Measurements from ENCODE around the gene TMEM239. TPM values are rescaled to one million over a fixed set of nuclear protein-coding genes. Genes with fewer than 3 reads are reported as not detected.
"Not testable (repeated sequence)": the region's sequence is repeated elsewhere in the genome, so short reads cannot be mapped to it uniquely, and the experiment has no call there.

The TMEM239 gene
- polyA plus RNA-seq, 6 donors from 2014 or later, result not detected

GRCh38 chr20:2804041-2804828 lies 11.9 kb upstream of the TMEM239 start:
- ATAC-seq (ENCODE audit: low read depth in 2 of 2), result no peak
- peaks cover 0 to 6% (median 0%) of the 10 kb centered on the region in 7 donors for H3K9me3 Mint-ChIP-seq
- H3K4me3 Mint-ChIP-seq, result peak overlapping the region in 1 of 8 donors; percentile 12
- H3K36me3 Mint-ChIP-seq, result peaks cover 0 to 6% of the 10 kb centered on the region in 2 donors
- H3K4me1 Mint-ChIP-seq, result peaks cover 19 to 28% (median 26%) of the 10 kb centered on the region in 3 donors
- DNase-seq, result no peak
- peaks cover 57 to 79% (median 72%) of the 10 kb centered on the region in 3 donors for H3K27me3 Mint-ChIP-seq
- no peak overlapping the region for H3K27ac Mint-ChIP-seq

GRCh38 chr20:2804852-2805688 lies 11.1 kb upstream of the TMEM239 start:
- Mint-ChIP-seq H3K9me3 (peaks cover 0 to 6% (median 0%) of the 10 kb centered on the region in 7 donors), H3K4me1 (peaks cover 11 to 20% (median 17%) of the 10 kb centered on the region in 3 donors), H3K27me3 (peaks cover 55 to 73% (median 67%) of the 10 kb centered on the region in 3 donors), H3K27ac (no peak overlapping the region), H3K4me3 (no peak overlapping the region), H3K36me3 (peaks cover 0 to 2% of the 10 kb centered on the region in 2 donors)
- no peak for ATAC-seq (ENCODE audit: low read depth in 2 of 2)
- DNase-seq, result no peak

GRCh38 chr20:2805689-2806350 lies 10.3 kb upstream of the TMEM239 start:
- H3K27ac Mint-ChIP-seq, result no peak overlapping the region
- peaks cover 0 to 7% (median under 1%) of the 10 kb centered on the region in 7 donors for H3K9me3 Mint-ChIP-seq
- H3K4me1 Mint-ChIP-seq, result peaks cover 6 to 13% (median 13%) of the 10 kb centered on the region in 3 donors
- no peaks in the 10 kb centered on the region for H3K36me3 Mint-ChIP-seq
- H3K4me3 Mint-ChIP-seq, result no peak overlapping the region
- H3K27me3 Mint-ChIP-seq, result peaks cover 51 to 67% (median 61%) of the 10 kb centered on the region in 3 donors
- no peak for ATAC-seq (ENCODE audit: low read depth in 2 of 2)
- DNase-seq, result no peak

- H3K4me3 Mint-ChIP-seq, result no peak overlapping the region
- H3K27me3 Mint-ChIP-seq, result peaks cover 49 to 67% (median 61%) of the 10 kb centered on the region in 3 donors
- H3K27ac Mint-ChIP-seq, result no peak overlapping the region
- peaks cover 0 to 11% (median 5%) of the 10 kb centered on the region in 7 donors for H3K9me3 Mint-ChIP-seq
- H3K4me1 Mint-ChIP-seq, result peaks cover under 1 to 8% (median 8%) of the 10 kb centered on the region in 3 donors
- DNase-seq (no peak), ATAC-seq (ENCODE audit: low read depth in 2 of 2) (no peak)
- peaks cover 0 to 3% of the 10 kb centered on the region in 2 donors for H3K36me3 Mint-ChIP-seq
Measured at GRCh38 chr20:2806351-2806701, 9.8 kb upstream of the TMEM239 start.

- peaks cover 49 to 71% (median 63%) of the 10 kb centered on the region in 3 donors for H3K27me3 Mint-ChIP-seq
- H3K4me3 Mint-ChIP-seq, result no peak overlapping the region
- ATAC-seq (ENCODE audit: low read depth in 2 of 2), result no peak
Measured at GRCh38 chr20:2807019-2807418, 9.1 kb upstream of the TMEM239 start.

GRCh38 chr20:2807929-2808328 lies 8.2 kb upstream of the TMEM239 start:
- H3K4me1 Mint-ChIP-seq; H3K27ac Mint-ChIP-seq; H3K4me3 Mint-ChIP-seq; ATAC-seq (ENCODE audit: low read depth in 2 of 2); DNase-seq: not testable (repeated sequence)
- Mint-ChIP-seq H3K9me3 (peaks cover 5 to 24% (median 11%) of the 10 kb centered on the region in 7 donors), H3K36me3 (peaks cover 0 to 17% of the 10 kb centered on the region in 2 donors), H3K27me3 (peaks cover 46 to 71% (median 64%) of the 10 kb centered on the region in 3 donors)

More at GRCh38 chr20:2807019-2807418, 9.1 kb upstream of the TMEM239 start:
- Mint-ChIP-seq H3K9me3 (peaks cover 0 to 17% (median 8%) of the 10 kb centered on the region in 7 donors), H3K36me3 (peaks cover 0 to 10% of the 10 kb centered on the region in 2 donors), H3K4me1 (peaks cover 0 to 5% (median 3%) of the 10 kb centered on the region in 3 donors), H3K27ac (no peak overlapping the region)
- no peak for DNase-seq

GRCh38 chr20:2809690-2810089 lies 6.5 kb upstream of the TMEM239 start:
- H3K4me3 Mint-ChIP-seq, result no peak overlapping the region
- peaks cover 0 to 5% (median 0%) of the 10 kb centered on the region in 3 donors for H3K4me1 Mint-ChIP-seq
- H3K9me3 Mint-ChIP-seq, result peaks cover 5 to 29% (median 15%) of the 10 kb centered on the region in 7 donors
- no peak for DNase-seq
- H3K27ac Mint-ChIP-seq, result no peak overlapping the region
- H3K36me3 Mint-ChIP-seq, result peaks cover 0 to 17% of the 10 kb centered on the region in 2 donors
- peaks cover 51 to 76% (median 67%) of the 10 kb centered on the region in 3 donors for H3K27me3 Mint-ChIP-seq
- no peak for ATAC-seq (ENCODE audit: low read depth in 2 of 2)

- Mint-ChIP-seq H3K4me1 (no peaks in the 10 kb centered on the region), H3K36me3 (peaks cover 0 to 17% of the 10 kb centered on the region in 2 donors), H3K4me3 (no peak overlapping the region), H3K27me3 (peaks cover 40 to 70% (median 69%) of the 10 kb centered on the region in 3 donors), H3K27ac (no peak overlapping the region), H3K9me3 (peaks cover 5 to 29% (median 15%) of the 10 kb centered on the region in 7 donors)
- ATAC-seq (ENCODE audit: low read depth in 2 of 2), result no peak
- no peak for DNase-seq
Measured at GRCh38 chr20:2812189-2812588, 4.0 kb upstream of the TMEM239 start.

GRCh38 chr20:2814076-2814475 lies 2.1 kb upstream of the TMEM239 start:
- ATAC-seq (ENCODE audit: low read depth in 2 of 2) (no peak), DNase-seq (no peak)
- Mint-ChIP-seq H3K4me3 (no peak overlapping the region), H3K27ac (peak overlapping the region in 1 of 6 donors; percentile 53), H3K9me3 (peaks cover 5 to 25% (median 12%) of the 10 kb centered on the region in 7 donors), H3K36me3 (peaks cover 0 to 17% of the 10 kb centered on the region in 2 donors), H3K27me3 (peaks cover 28 to 81% (median 61%) of the 10 kb centered on the region in 3 donors), H3K4me1 (no peaks in the 10 kb centered on the region)

GRCh38 chr20:2814587-2815051 lies 1.5 kb upstream of the TMEM239 start, which contains the start of gene C20orf141:
Gene C20orf141 (plus strand): TSS chr20:2814987. CDS start chr20:2815185, 198 bp downstream.
- peaks cover 26 to 82% (median 60%) of the 10 kb centered on the region in 3 donors for H3K27me3 Mint-ChIP-seq
- peaks cover 0 to under 1% (median 0%) of the 10 kb centered on the region in 3 donors for H3K4me1 Mint-ChIP-seq
- H3K36me3 Mint-ChIP-seq, result peaks cover 0 to 18% of the 10 kb centered on the region in 2 donors
- ATAC-seq (ENCODE audit: low read depth in 2 of 2) (no peak), DNase-seq (no peak)
- peak within 1 kb of the TSS in 2 of 6 donors; percentile 53 to 73 for H3K27ac Mint-ChIP-seq
- H3K9me3 Mint-ChIP-seq, result peaks cover 5 to 25% (median 12%) of the 10 kb centered on the region in 7 donors
- H3K4me3 Mint-ChIP-seq, result no peak within 1 kb of the TSS

- H3K27ac Mint-ChIP-seq, result no peak overlapping the region
- H3K4me3 Mint-ChIP-seq, result no peak overlapping the region
Measured at GRCh38 chr20:2815242-2815900, 793 bp upstream of the TMEM239 start.

More at GRCh38 chr20:2815242-2815900, 793 bp upstream of the TMEM239 start:
- Mint-ChIP-seq H3K4me1 (peaks cover 0 to 8% (median 3%) of the 10 kb centered on the region in 3 donors), H3K9me3 (peaks cover 5 to 25% (median 12%) of the 10 kb centered on the region in 7 donors), H3K36me3 (peaks cover 0 to 25% of the 10 kb centered on the region in 2 donors), H3K27me3 (peaks cover 31 to 89% (median 67%) of the 10 kb centered on the region in 3 donors)
- no peak for DNase-seq
- no peak for ATAC-seq (ENCODE audit: low read depth in 2 of 2)

Measured in naive B cell (primary cell).